ENCODE data around the gene KIF1B. TPM values are rescaled to one million over a fixed set of nuclear protein-coding genes. Genes with fewer than 3 reads are reported as not detected.

Gene KIF1B
- total and polyA plus RNA-seq, 9 of the 15 experiments (the other 6 are each of a cell fraction or from before 2014, with no cell fraction given) = 2.8 to 19.8 (median 11.9) TPM

GRCh38 chr1:10325521-10325920, 115.2 kb downstream of the KIF1B start (continued):
- no peak for TF ChIP-seq RERE (CRISPR knock-in tag; IDR thresholded peaks at IDR 0.05; ENCODE audit: borderline replicate concordance)
- no peak for TF ChIP-seq ZNF449 (CRISPR knock-in tag; IDR thresholded peaks at IDR 0.05)
- no peak for TF ChIP-seq ETV5 (CRISPR knock-in tag; IDR thresholded peaks at IDR 0.05; ENCODE audit: low read depth)
